Transverse colon (tissue), 3 donors: ENCODE data around the gene EXO5.

Experiments used
- POLR2A ChIP-seq: fragments of 450-650 bp; IDR thresholded peaks from one replicate; pipeline ENCODE4 v1.6.1; 2016; ENCODE audit warnings: antibody characterized with exemption, mild to moderate bottlenecking, moderate library complexity
- TF ChIP-seq, protein P1 (sequence below), 5 experiments: fragments of 200-600 bp in 3 of 5; fragments of 450-650 bp in 2 of 5; sonication (generic) in 3 of 5; IDR thresholded peaks; 1 replicate in 2 of 5; 2 replicates in 3 of 5; pipeline ENCODE4 v1.5.1; 2016 to 2017; ENCODE audit warnings: antibody characterized with exemption in 5 of 5, inconsistent platforms in 3 of 5, mild to moderate bottlenecking in 2 of 5, moderate library complexity in 1 of 5

GRCh38 chr1:40476924-40477677 lies 31.5 kb upstream of the EXO5 start, which contains the start of gene ZFP69:
- TF ChIP-seq, protein P1, sequence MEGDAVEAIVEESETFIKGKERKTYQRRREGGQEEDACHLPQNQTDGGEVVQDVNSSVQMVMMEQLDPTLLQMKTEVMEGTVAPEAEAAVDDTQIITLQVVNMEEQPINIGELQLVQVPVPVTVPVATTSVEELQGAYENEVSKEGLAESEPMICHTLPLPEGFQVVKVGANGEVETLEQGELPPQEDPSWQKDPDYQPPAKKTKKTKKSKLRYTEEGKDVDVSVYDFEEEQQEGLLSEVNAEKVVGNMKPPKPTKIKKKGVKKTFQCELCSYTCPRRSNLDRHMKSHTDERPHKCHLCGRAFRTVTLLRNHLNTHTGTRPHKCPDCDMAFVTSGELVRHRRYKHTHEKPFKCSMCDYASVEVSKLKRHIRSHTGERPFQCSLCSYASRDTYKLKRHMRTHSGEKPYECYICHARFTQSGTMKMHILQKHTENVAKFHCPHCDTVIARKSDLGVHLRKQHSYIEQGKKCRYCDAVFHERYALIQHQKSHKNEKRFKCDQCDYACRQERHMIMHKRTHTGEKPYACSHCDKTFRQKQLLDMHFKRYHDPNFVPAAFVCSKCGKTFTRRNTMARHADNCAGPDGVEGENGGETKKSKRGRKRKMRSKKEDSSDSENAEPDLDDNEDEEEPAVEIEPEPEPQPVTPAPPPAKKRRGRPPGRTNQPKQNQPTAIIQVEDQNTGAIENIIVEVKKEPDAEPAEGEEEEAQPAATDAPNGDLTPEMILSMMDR (IDR thresholded peaks at IDR 0.05): peak in 1 of 5 experiments; percentile 1
- no peak for TF ChIP-seq POLR2A
